ENCODE measurements around the gene PRDM2.

GRCh38 chr1:13784971-13785370 is 85.0 kb downstream of the PRDM2 start:
- TF ChIP-seq CTCF (IDR thresholded peaks at IDR 0.05 in 8 of 11, conservative IDR thresholded peaks at IDR 0.05 in 3 of 11) (no peak), POLR2A (IDR thresholded peaks at IDR 0.05) (no peak), POLR2AphosphoS5 (IDR thresholded peaks at IDR 0.05) (no peak)

Data from spleen (tissue), 7 donors.